Stimulated activated CD8-positive, alpha-beta memory T cell treated with anti-CD3 and anti-CD28 coated beads, Interleukin-4, amount 100 ng/mL, for 24 hours (primary cell): ENCODE results near the gene KRTAP4-4.
"Not testable (repeated sequence)": the region's sequence is repeated elsewhere in the genome, so short reads cannot be mapped to it uniquely, and the experiment has no call there.

Experiments
- DNase-seq: peaks from one replicate; pipeline ENCODE4 v3.0.0-alpha.2; 2020; ENCODE audit warnings: low read depth

Gene KRTAP4-4

DNA sequence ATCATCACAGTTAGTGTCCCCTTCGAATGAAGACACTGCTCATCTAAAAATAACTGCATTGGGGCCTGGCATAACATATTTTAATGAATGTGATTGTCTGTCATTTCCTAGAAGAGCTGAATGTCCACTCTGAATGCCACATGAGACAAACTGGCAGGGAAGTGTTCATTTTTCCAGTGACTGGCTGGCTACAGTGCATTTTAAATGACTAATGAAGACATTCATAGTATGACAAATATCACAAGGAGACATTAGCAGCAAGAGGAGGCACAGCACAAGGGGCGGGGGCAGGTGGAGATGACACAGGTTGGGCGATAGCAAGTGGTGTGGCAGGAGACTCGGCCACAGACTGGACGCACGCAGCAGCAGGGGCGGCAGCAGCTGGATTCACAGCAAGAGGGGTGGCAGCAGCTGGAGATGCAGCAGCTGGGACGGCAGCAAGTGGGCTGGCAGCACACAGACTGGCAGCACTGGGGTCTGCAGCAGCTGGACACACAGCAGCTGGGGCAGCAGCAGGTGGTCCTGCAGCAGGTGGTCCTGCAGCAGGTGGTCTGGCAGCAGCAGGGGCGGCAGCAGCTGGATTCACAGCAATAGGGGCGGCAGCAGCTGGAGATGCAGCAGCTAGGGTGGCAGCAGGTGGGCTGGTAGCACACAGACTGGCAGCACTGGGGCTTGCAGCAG is 11.4 kb downstream of the KRTAP4-4 start:
- not testable (repeated sequence) for DNase-seq

DNA sequence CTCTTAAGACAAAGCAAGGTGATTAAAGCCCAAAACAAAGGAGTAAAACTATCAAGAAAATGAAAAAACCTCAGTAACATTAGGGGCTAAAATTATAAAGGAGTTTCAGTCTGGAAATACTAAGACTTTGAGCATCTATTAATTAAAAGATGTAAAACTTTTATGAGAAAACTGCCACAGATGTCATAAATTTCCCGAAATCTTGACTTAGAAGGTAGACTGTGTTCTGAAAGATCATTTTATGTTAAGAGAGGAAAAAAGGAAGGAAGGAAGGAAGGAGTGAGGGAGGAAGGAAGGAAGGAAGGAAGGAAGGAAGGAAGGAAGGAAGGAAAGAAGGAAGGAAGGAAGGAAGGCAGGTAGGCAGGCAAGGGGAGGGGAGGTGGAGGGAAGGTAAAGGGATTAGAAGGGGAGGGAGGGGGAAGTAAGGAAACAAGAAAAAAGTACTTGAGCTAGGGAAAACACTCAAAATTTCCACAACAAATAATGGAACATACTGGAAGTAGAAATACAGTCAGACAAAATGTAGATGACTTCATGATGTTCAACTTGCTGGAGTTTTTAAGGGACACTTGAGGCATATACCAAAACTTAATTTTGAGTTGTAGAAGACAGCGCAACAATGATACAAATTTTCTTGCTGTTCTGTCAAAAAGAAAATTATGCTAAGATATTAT is 12.9 kb downstream of the KRTAP4-4 start:
- DNase-seq: no peak

DNA sequence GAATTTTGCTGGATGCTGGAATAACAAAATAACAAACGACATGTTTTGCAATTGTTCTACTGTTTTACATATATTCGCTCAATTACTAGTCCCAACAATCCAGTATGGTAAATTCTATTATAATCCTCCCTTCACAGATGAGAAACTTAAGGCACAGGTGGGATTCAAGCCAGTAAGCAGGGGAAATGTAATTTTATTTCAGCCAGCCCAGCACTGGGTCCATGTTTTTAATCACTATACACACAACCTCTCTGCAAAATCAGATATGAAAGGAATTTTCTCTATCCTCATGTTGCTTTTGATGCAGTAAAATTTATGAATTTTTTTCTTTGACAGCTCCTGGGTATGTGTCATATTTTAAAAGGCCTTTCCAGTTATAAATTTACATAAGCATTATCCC is 15.3 kb downstream of the KRTAP4-4 start:
- DNase-seq: no peak

DNA sequence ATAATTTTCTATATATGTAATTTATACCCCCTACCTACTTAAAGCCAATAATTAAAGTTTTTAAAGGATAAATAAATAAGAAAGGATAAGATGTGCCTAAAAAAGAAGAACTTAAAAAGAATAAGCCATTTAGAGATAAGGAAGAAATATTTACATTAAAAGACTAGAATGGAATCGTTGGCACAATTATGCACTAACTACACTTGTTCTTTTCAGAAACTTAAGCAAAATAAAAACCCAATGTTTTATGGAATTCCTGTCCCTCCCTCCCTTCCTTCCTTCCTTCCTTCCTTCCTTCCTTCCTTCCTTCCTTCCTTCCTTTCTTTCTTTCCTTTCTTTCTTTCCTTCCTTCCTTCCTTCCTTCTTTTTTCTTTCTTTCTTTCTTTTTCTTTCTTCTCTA is 15.7 kb downstream of the KRTAP4-4 start:
- DNase-seq: no peak

DNA sequence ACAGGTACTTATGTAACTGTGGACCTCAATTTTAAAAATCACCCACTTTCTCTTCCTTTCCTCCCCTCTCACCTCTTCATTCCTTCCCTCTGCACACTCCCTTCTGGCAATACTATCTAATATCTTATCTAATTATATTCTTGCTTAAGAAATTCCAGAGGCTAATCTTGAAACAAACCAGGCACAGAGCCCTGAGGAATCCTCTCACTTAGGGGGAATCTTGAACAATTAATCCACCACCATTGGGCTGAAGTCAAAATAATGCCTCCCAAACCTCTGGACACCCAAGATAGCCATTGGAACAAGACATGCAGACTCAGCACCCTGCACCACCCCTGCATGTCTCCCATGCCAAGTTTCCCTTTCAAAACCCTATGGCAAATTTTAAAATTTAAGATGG is 19.2 kb downstream of the KRTAP4-4 start:
- DNase-seq: no peak

DNA sequence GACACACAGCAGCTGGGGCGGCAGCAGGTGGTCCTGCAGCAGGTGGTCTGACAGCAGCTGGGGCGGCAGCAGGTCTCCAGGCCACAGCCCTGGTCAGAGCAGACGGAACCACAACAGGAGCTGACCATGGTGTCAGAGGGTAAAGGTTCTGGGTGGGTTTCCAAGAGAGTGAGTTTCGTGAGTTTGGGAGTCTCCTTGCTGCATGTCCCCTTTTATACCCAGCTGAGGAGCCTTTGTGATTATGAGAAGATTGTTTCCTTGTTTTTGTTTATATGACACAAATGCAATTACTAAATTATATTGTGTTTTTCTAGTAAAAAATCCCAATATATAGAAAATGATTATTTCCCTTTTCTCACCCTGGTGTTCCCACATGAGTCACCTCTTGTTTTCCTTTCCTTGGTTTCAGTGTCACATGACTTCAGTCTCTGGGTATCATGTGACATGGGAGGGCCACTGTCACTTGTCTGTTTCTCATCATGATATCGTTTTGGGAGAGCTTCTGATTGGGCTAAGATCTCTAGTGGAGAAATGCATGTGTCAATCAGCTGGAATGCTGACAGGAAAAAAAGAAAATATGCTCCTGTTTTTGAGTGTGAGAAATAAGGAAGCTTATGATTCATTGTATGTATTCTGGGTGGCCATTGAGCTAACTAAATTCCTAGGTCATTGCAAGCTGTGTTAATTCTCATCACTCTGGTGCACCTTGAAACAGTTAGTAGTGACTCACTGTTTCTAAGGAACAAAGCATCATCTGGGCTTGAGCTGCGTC is 20.0 kb downstream of the KRTAP4-4 start, which contains the start of gene KRTAP4-6:
Gene KRTAP4-6, minus strand, starts transcription at position 185 of the 772 bp plus-strand sequence. Its CDS starts 57 bp downstream, at position 128.
- no peak for DNase-seq

DNA sequence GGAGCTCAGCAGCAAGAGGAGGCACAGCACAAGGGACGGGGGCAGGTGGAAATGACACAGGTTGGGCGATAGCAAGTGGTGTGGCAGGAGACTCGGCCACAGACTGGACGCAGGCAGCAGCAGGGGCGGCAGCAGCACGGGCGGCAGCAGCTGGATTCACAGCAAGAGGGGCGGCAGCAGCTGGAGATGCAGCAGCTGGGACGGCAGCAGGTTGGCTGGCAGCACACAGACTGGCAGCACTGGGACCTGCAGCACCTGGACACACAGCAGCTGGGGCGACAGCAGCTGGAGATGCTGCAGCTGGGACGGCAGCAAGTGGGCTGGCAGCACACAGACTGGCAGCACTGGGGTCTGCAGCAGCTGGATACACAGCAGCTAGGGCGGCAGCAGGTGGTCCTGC is 20.7 kb downstream of the KRTAP4-4 start:
- not testable (repeated sequence) for DNase-seq

DNA sequence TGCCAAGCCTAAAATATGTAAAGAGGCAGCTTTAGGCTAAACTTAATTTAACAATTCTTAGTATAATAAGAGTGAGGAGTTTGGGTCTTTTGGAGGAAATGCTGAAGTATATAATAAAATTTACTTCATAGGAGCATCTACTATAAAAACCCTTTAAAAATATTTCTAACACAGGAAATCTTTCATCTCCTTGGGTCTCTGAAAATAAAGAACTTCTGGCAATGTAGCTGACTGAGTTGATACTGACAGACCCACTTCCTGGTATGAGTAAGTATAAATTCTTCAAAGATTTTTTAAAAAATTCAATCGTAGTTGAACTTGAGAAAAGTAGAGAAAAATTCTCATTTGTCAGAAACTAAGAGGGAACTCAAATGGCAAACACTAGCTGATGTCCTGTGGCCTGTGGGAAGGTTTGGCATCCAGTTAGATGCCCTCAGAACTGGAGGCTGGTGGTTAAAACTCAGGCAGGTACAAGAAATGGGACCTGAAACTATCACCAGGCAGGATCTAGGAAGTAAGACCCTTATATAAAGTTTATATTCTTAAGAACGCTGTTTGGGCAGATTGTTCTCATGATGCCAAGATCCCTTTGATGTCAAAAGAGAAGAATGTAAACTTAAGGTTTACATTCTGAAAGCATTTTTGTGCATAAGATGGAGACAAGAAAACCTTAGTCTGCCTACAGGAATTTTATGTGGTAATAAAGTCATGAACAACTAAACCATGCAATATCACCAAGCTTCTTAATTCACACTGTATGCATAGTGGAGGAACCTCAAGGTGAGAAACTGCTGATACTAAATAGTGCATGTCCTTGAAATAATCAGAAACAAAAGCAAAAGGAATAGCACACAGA is 26.4 kb downstream of the KRTAP4-4 start:
- DNase-seq: no peak

DNA sequence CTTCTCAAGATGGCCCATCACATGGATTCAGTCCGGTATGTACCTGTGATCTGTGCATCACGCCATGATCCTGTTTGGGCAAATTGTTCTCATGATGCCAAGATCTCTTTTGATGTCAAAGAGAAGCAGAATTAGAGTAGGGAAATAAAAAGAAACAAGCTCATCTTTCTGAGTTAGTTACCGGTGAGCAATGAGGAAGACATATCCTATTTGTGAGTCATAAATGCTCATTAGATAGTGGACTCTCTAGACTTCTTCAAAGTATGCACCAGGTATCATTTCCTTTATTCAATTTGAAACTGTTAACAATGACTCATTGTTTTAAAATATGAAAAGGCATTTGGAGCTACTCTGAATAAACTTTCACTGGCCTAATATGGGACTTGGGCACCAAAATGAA is 28.6 kb downstream of the KRTAP4-4 start:
- no peak for DNase-seq

DNA sequence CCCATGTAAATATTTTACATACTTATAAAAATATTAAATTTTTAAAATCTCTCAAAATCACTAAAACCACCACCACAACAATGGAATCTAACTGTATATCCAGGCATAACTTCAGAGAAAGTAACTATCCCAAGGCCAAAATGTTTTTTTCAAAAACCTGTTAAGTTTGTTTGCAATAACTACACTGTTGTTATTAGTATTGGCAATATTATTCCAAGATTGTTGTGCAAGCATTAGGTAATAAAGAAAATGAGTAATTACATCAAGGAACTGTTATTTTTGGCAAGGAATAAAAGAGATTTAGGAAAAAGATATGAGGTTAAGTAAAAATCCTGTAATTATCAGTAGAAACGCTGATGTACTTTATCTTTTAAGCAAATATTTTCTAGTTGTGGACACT is 33.2 kb downstream of the KRTAP4-4 start:
- DNase-seq: no peak

DNA sequence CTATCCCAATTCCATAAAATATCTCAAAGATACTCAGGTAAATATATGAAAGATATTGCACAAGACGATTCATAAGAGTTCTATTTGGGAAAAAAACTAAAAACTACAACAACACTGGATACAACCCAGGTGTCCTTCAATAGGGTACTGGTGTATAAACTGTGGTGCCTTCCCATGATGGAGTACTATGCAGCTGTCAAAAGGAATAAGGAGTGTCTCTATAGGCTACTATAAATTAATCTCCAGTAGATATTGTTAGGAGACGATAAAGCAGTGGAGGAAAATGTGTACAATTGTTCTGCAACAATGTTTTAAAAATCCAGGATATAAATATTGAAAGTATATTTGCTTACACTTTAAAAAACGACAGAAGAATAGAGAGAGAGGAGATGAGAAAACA is 34.1 kb downstream of the KRTAP4-4 start:
- DNase-seq: no peak

DNA sequence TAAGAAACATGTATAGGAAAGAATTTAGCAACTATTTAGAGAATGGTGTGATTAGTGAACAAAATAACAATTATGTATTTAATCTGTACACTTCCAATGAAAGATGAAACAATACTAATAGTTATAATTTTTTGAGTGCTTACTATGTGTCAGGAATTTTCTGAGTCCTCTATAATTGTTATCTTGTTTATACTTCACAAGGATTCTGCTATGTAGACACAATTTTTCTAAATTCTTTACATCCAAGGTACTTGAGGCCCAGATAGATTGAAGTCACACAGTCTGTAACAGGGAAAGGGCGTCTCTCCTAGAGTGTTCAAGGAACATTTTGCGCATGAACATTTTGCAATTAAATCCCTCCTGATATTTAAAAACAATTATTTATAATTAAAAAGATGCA is 35.5 kb downstream of the KRTAP4-4 start:
- DNase-seq: no peak

DNA sequence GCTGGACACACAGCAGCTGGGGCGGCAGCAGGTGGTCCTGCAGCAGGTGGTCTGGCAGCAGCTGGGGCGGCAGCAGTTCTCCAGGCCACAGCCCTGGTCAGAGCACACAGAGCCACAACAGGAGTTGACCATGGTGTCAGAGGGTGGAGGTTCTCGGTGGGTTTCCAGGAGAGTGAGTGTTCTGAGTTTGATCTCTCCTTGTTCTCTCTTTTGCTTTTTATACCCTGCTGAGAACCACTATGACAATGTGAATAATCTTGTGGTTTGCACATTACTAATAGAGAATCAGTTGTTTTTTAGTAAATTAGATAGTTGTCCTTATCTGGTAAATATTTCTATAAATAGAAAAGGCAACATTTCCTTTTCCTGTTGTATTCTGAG is 36.6 kb downstream of the KRTAP4-4 start, which contains the start of gene KRTAP4-12:
Gene KRTAP4-12, minus strand, starts transcription at position 192 of the 381 bp plus-strand sequence. Its CDS starts 60 bp downstream, at position 132.
- not testable (repeated sequence) for DNase-seq

DNA sequence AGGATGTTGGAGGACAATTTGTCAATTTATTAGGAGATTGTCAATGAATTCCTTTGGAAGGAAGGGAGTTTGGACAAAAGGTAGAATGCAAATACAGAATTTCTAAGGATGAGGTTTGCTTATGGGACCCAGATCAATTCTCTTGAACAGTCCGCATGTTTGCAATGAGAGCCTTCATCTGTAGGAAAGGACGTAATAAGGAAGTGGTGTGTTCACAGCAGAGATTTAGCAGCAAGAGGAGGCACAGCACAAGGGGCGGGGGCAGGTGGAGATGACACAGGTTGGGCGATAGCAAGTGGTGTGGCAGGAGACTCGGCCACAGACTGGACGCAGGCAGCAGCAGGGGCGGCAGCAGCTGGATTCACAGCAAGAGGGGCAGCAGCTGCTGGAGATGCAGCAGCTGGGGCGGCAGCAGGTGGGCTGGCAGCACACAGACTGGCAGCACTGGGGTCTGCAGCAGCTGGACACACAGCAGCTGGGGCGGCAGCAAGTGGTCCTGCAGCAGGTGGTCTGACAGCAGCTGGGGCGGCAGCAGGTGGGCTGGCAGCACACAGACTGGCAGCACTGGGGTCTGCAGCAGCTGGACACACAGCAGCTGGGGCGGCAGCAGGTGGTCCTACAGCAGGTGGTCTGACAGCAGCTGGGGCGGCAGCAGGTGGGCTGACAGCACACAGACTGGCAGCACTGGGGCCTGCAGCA is 37.1 kb downstream of the KRTAP4-4 start:
- DNase-seq: not testable (repeated sequence)

DNA sequence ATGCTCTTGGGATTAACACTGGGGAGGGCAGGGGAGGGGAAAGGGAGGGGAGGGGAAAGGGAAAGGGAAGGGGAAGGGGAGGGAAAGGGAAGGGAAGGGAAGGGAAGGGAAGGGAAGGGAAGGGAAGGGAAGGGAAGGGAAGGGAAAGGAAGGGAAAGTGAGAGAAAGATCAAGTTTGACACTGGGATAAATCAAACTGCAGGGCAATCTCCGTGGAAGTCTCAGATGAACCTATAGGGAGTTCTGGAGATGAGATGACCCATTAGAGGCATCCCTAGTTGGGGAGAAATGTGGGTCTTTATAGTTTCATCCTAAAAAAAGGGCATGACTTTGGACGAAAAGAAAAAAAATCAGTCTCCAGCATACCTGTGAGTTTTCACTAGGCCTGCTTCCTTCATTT is 38.8 kb downstream of the KRTAP4-4 start:
- no peak for DNase-seq

DNA sequence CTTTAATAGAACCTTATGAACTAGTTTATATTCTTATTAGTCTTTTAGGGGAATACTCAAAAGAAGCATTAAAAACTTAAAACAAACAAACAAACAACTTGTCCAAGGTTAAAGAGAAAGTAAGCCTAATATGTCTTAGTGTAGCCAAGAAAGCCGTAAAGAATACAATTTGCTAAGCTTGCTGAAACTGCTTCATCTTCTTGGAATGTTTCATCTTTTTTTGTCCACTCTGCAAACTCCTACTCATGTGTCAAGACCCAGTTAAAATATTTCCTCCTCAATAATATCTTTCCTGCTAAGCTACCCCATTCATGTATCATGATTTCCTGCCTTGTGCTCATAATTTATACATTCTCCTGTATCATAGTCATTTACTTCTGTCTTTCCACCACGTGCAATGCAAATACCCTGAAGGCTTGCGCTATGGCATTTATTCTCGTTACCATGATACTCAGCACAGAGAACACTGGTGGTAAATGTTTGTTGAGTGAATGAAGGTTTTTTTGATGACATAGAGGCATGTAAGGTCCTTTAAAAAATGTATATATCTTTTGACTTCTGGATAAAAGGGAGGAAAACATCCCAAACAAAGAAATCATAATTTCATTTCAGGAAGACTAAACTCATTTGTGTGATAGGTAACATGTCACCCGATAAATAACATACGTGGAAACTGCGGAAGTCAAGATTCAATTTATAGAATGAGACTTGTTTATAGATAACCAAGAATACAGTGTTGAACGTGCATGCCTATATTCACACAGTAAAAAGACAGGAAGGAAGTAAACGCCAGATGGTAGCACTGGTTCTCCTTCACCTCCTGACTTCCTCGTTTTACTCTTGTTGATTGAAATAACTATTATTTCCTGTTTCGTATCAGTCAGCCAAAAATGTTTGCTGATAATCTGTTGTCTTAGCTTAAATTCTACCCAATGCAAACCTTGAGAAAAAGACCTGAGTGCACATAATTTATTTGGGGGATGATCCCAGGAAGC is 40.6 kb downstream of the KRTAP4-4 start:
- not testable (repeated sequence) for DNase-seq

DNA sequence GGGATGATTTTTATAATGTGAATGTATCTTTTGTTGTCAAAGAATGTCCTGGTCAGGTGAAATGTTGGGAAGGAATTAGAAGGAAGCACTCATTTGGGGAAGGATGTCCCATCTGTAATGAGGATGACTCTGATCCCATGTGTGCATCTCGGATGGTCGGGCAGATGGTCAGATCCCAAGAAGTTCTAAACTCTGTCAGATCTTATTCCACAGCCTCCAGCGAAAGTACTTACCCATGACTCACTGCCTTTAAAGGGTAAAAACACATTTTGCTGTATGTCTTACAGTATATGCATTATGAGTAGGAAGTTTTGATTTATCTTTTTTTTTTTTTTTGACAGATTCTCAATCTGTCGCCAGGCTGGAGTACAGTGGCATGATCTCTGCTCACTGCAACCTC is 41.8 kb downstream of the KRTAP4-4 start:
- no peak for DNase-seq

DNA sequence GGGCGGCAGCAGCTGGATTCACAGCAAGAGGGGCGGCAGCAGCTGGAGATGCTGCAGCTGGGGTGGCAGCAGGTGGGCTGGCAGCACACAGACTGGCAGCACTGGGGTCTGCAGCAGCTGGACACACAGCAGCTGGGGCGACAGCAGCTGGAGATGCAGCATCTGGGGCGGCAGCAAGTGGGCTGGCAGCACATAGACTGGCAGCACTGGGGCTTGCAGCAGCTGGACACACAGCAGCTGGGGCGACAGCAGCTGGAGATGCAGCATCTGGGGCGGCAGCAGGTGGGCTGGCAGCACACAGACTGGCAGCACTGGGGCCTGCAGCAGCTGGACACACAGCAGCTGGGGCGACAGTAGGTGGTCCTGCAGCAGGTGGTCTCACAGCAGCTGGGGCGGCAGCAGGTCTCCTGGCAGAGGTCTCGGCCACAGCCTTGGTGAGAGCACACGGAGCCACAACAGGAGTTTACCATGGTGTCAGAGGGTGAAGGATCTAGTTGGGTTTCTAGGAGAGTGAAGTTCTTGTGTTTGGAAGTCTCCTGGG is 42.6 kb downstream of the KRTAP4-4 start, which contains the start of gene KRTAP4-11:
Gene KRTAP4-11, minus strand, starts transcription at position 528 of the 541 bp plus-strand sequence. Its CDS starts 58 bp downstream, at position 470.
- DNase-seq: not testable (repeated sequence)

DNA sequence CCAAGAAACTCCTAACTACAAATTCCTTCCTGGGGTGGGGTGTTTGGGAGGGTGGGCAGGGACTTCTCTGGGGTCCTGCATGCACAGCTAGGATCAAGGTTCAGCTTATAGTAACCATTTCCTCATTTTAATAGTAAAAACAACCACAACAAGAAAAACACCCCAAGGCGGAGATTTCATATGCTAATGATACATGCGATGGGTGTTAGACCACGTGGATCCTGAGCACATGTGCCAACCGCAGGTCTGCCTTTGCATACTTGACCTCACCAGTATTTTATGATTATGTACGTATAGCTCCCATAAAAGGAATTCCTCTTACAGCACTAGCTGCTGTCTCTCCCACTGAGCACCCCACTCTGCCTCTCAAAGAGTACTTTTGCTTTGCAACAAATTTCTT is 44.3 kb downstream of the KRTAP4-4 start:
- no peak for DNase-seq
